Measurements from ENCODE around the gene RASA3. TPM values are rescaled to one million over a fixed set of nuclear protein-coding genes. Genes with fewer than 3 reads are reported as not detected.

The RASA3 gene
- total and polyA plus RNA-seq, 2 of the 8 experiments (the other 6 are each of a cell fraction or from before 2014, with no cell fraction given) = 7.5 to 21.9 TPM

- DNase-seq (ENCODE audit: low read depth in 1 of 2, low spot score in 2 of 2) (no peak), FAIRE-seq (no peak)
- H3K27ac ChIP-seq (ENCODE audit: low read depth, low read length) = no peak overlapping the region
- no peaks in the 10 kb centered on the region; a peak in 1 of 4 replicates for H3K9me3 ChIP-seq (ENCODE audit: insufficient read depth in 2 of 2, low read depth in 1 of 2, low read length in 1 of 2)
- H3K79me1 ChIP-seq (ENCODE audit: low read depth, low read length) = peaks cover 8% of the 10 kb centered on the region; the same call in 1 of the 2 replicates
- no peak overlapping the region for H3K18ac ChIP-seq (ENCODE audit: extremely low read depth, low read length)
- no peaks in the 10 kb centered on the region for H3K36me3 ChIP-seq (ENCODE audit: control insufficient read depth in 2 of 4, insufficient read depth in 4 of 4, low read length in 3 of 4)
- H3K23ac ChIP-seq (ENCODE audit: insufficient read length) = no peak overlapping the region
- no peak overlapping the region for H3K4ac ChIP-seq (replicated peaks; ENCODE audit: insufficient read length, low read depth, low read length)
- H3K4me1 ChIP-seq (replicated peaks in 1 of 4; ENCODE audit: control insufficient read depth in 3 of 4, insufficient read depth in 4 of 4, low read length in 3 of 4) = peaks cover 4 to 14% (median 13%) of the 10 kb centered on the region in 4 experiments
- H3K9ac ChIP-seq (replicated peaks in 1 of 4; ENCODE audit: extremely low read depth in 1 of 4, low read depth in 3 of 4, low read length in 3 of 4) = no peak overlapping the region
- no peaks in the 10 kb centered on the region; a peak in 1 of 4 replicates for H3K79me2 ChIP-seq (ENCODE audit: control insufficient read depth in 1 of 2, insufficient read depth in 2 of 2, low read length in 2 of 2)
- H3K23me2 ChIP-seq (ENCODE audit: low read depth, low read length) = no peaks in the 10 kb centered on the region; the same call in 1 of the 2 replicates
- 88% methylated on average over 15 of the region's 16 CpGs; no CpG with 5 or more reads in 1 of the 2 experiments for WGBS, 2 experiments (ENCODE audit: extremely low coverage in 1 of 2, insufficient coverage in 1 of 2, insufficient read length in 1 of 2, insufficient replicate concordance in 2 of 2, low coverage in 1 of 2, low lambda C conversion rate in 2 of 2, missing lambda C conversion rate in 1 of 2)
- H3K4me3 ChIP-seq (ENCODE audit: extremely low read depth in 1 of 4, insufficient read depth in 2 of 4, low read depth in 3 of 4, low read length in 4 of 4) = no peak overlapping the region
- no peak overlapping the region for H3K4me2 ChIP-seq (ENCODE audit: insufficient read depth in 1 of 2, low read depth in 2 of 2, low read length in 2 of 2)
- no peaks in the 10 kb centered on the region for H3K27me3 ChIP-seq (replicated peaks in 1 of 4; ENCODE audit: control insufficient read depth in 3 of 4, extremely low read depth in 1 of 4, insufficient read depth in 3 of 4, low read length in 3 of 4)
- no peak overlapping the region for H2BK5ac ChIP-seq (ENCODE audit: low read depth, low read length)
- no peak overlapping the region for H2AK5ac ChIP-seq (ENCODE audit: low read depth, low read length)
- no peak overlapping the region for H4K5ac ChIP-seq (ENCODE audit: insufficient read length, low read depth, low read length)
- no peak overlapping the region for H2BK15ac ChIP-seq (ENCODE audit: low read length)
- POLR2A ChIA-PET (ENCODE audit: partially characterized antibody) = no interaction called here
- H4K91ac ChIP-seq (replicated peaks; ENCODE audit: insufficient read length, low read length) = no peak overlapping the region
- H4K20me1 ChIP-seq (replicated peaks in 1 of 2; ENCODE audit: control insufficient read depth in 1 of 2, insufficient read depth in 2 of 2, low read length in 2 of 2) = peaks cover 0 to 3% of the 10 kb centered on the region in 2 experiments
- no peak overlapping the region for H3K56ac ChIP-seq (replicated peaks; ENCODE audit: insufficient read length, low read depth, low read length)
- H2AFZ ChIP-seq (ENCODE audit: low read length) = no peak overlapping the region
- no peak overlapping the region for H3K14ac ChIP-seq (ENCODE audit: insufficient read length)
- H2BK20ac ChIP-seq (ENCODE audit: low read length) = no peak overlapping the region
- H4K8ac ChIP-seq (ENCODE audit: extremely low read depth, insufficient read depth, low read length) = no peak overlapping the region; the same call in 1 of the 2 replicates
- CTCF ChIA-PET (ENCODE audit: partially characterized antibody) = no interaction called here
- H2BK120ac ChIP-seq (replicated peaks; ENCODE audit: low read depth, low read length) = no peak overlapping the region
- H2BK12ac ChIP-seq (ENCODE audit: low read depth, low read length) = no peak overlapping the region
- TF ChIP-seq CHD2 (IDR thresholded peaks at IDR 0.05; ENCODE audit: low read length) (no peak), SIN3A (conservative IDR thresholded peaks at IDR 0.05 in 1 of 2, IDR thresholded peaks at IDR 0.05 in 1 of 2; ENCODE audit: low read depth in 1 of 2, low read length in 2 of 2) (no peak), MAX (IDR thresholded peaks at IDR 0.05) (no peak), JUND (IDR thresholded peaks at IDR 0.05; ENCODE audit: low read length) (no peak), NRF1 (IDR thresholded peaks at IDR 0.05; ENCODE audit: low read depth, low read length) (no peak), TCF12 (IDR thresholded peaks at IDR 0.05; ENCODE audit: low read depth, low read length) (no peak), CBX8 (IDR thresholded peaks at IDR 0.05; ENCODE audit: borderline replicate concordance, low read depth, low read length) (no peak), SAP30 (IDR thresholded peaks at IDR 0.05; ENCODE audit: insufficient read depth, insufficient replicate concordance, low read length) (no peak), CTBP2 (IDR thresholded peaks at IDR 0.05; ENCODE audit: borderline replicate concordance, insufficient read depth, insufficient read length, low read length) (no peak), SRF (IDR thresholded peaks at IDR 0.05; ENCODE audit: low read depth, low read length) (no peak), SP1 (IDR thresholded peaks at IDR 0.05; ENCODE audit: low read depth, low read length) (no peak)
Observed at GRCh38 chr13:114062754-114063153, 69.7 kb downstream of the RASA3 start.
